IMR-90 (cell line): Measurements from ENCODE around the gene ALPI.

Experiments used
- BHLHE40 ChIP-seq: fragments of 150-350 bp; IDR thresholded peaks from 2 replicates; pipeline ENCODE4 v1.6.1; 2016; ENCODE audit warnings: mild to moderate bottlenecking, low read depth, low read length
- MAFK ChIP-seq: IDR thresholded peaks from 2 replicates; pipeline ENCODE4 v1.6.1; 2012; ENCODE audit warnings: low read depth, low read length, improper control_type of control experiment
- RAD21 ChIP-seq: IDR thresholded peaks from 2 replicates; pipeline ENCODE4 v1.6.1; 2012; ENCODE audit warnings: low read length, improper control_type of control experiment
- TF ChIP-seq, protein P1 (sequence below): conservative IDR thresholded peaks from 2 replicates; pipeline ENCODE4 v1.5.1; 2012; ENCODE audit warnings: mild to moderate bottlenecking, low read depth, low read length, improper control_type of control experiment

DNA sequence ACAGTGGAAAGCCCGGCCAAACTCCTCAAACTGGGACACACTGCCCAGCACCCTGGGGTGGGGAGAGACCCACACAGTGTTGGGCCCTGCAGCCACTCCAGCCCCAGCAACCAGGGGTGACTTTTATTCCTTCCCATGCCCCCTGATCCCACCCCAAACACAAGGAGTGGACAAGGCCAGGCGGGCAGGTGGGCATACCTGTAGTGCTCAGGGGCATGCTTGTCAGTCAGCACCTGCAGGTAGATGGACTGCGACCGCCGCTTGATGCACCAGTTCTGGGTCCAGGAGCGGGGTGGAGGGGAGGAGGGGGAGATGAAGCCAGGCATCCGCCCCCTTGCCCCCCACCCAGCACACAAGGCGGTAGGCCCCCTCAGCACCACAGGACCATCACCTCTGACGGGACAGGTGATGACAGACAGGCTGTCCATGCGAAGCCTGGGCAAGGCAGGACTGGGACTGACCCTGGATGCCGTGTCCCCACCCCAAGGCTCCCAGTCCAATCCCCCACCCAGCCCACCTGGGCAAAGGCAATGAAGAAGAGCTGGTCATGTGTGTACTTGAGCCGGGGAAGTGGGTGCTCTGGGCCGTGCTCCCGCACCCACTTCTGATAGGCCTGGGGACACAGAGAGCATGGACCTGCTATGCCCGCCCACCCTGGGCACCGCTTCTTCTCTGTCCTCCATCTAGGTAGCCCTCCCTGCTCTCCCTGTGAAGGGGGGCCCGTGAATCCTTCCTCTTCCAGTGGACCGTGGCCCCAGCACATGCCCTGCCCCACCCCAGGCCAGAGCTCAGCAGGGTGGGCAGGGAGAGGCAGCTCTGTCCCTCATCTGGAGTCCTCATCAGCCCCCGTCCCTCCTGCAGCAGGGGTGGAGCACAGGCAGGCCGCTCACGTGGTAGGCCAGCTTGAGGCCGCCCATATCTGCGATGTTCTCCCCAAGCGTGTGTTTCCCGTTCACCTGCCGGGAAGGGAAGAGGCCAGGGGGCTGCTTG, 24.5 kb downstream of the ALPI start:
- TF ChIP-seq, protein P1, sequence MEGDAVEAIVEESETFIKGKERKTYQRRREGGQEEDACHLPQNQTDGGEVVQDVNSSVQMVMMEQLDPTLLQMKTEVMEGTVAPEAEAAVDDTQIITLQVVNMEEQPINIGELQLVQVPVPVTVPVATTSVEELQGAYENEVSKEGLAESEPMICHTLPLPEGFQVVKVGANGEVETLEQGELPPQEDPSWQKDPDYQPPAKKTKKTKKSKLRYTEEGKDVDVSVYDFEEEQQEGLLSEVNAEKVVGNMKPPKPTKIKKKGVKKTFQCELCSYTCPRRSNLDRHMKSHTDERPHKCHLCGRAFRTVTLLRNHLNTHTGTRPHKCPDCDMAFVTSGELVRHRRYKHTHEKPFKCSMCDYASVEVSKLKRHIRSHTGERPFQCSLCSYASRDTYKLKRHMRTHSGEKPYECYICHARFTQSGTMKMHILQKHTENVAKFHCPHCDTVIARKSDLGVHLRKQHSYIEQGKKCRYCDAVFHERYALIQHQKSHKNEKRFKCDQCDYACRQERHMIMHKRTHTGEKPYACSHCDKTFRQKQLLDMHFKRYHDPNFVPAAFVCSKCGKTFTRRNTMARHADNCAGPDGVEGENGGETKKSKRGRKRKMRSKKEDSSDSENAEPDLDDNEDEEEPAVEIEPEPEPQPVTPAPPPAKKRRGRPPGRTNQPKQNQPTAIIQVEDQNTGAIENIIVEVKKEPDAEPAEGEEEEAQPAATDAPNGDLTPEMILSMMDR = no peak
- TF ChIP-seq MAFK (no peak), RAD21 (no peak), BHLHE40 (no peak)
